Cardiac muscle cell (in vitro differentiated cells and primary cell): Measurements from ENCODE around the gene VOPP1. TPM values are rescaled to one million over a fixed set of nuclear protein-coding genes. Genes with fewer than 3 reads are reported as not detected.
A peak's percentile ranks its signal among the peaks of the same experiment; 100 is the strongest.

ENCODE experiments used
- DNase-seq, 2 donors: peaks; one replicate each; pipeline versions ENCODE4 v3.0.0 to v3.0.0-alpha.2; 2010 to 2017; ENCODE audit warnings: low read depth in 1 of 2, low spot score in 1 of 2
- H3K27ac ChIP-seq: fragments of 200-600 bp; sonication (generic); 2 replicates; pipeline ENCODE4 v1.5.1; 2016
- H3K27me3 ChIP-seq: fragments of 200-600 bp; sonication (generic); 2 replicates; pipeline ENCODE4 v1.6.0; 2016; ENCODE audit warnings: control low read depth
- H3K36me3 ChIP-seq: fragments of 200-600 bp; sonication (generic); 2 replicates; pipeline ENCODE4 v1.5.1; 2016; ENCODE audit warnings: control low read depth
- H3K4me1 ChIP-seq: fragments of 200-600 bp; sonication (generic); 2 replicates; pipeline ENCODE4 v1.8.1; 2017; ENCODE audit warnings: low read depth, mild to moderate bottlenecking, mixed run types
- H3K4me3 ChIP-seq: fragments of 200-600 bp; sonication (generic); 2 replicates; pipeline ENCODE4 v1.5.1; 2016; ENCODE audit warnings: mild to moderate bottlenecking
- H3K9me3 ChIP-seq: fragments of 200-600 bp; sonication (generic); 2 replicates; pipeline ENCODE4 v1.5.1; 2017; ENCODE audit warnings: low read depth, mild to moderate bottlenecking, control low read depth
- CTCF ChIP-seq: IDR thresholded peaks from 2 replicates; pipeline ENCODE4 v1.5.1; 2012; ENCODE audit warnings: low read depth, mild to moderate bottlenecking, low read length
- polyA plus RNA-seq: library from polyadenylated mRNA; unstranded; fragments of >200 nt; fragmentation: Nextera tagmentation; extraction: Ambion mirVana; gene quantifications from 2 replicates; pipeline ENCODE4 v1.2.1, GENCODE V29; 2016
- total RNA-seq: library from RNA; depleted of rRNA; stranded (reverse); fragments of >200 nt; gene quantifications from 2 replicates; pipeline ENCODE4 v1.2.3, GENCODE V29; 2016

VOPP1 gene
- total and polyA plus RNA-seq, 2 experiments from 2014 or later = 9.6 to 19.3 TPM

DNA sequence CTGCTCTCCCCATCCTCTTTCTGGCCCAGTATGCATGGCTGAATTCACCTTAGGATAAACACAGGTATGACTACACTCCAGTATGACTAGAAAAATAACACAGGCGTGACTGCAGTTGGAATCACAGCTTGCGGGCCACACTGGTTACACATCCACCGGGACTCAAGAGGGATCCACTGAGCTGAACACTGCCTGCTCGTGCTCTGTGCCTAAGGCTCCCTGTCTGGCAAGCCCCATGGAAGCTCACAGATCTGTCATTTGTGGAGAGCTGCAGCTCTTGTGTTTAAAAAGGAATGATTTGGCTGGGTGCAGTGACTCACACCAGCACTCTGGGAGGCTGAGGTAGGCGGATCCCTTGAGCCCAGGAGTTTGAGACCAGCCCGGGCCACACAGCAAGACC is 26.8 kb downstream of the VOPP1 start:
- no peak for TF ChIP-seq CTCF
- Histone ChIP-seq H3K27me3 (no peaks in the 10 kb centered on the region), H3K9me3 (no peaks in the 10 kb centered on the region), H3K4me3 (no peak overlapping the region), H3K36me3 (no peaks in the 10 kb centered on the region), H3K4me1 (no peaks in the 10 kb centered on the region), H3K27ac (no peak overlapping the region)
- DNase-seq = peak in 1 of 2 donors; percentile 39

GRCh38 chr7:55540226-55540858 is 32.0 kb downstream of the VOPP1 start:
- TF ChIP-seq CTCF = no peak
- Histone ChIP-seq H3K36me3 (no peaks in the 10 kb centered on the region), H3K4me3 (no peak overlapping the region), H3K27me3 (no peaks in the 10 kb centered on the region), H3K4me1 (no peaks in the 10 kb centered on the region), H3K27ac (no peak overlapping the region), H3K9me3 (no peaks in the 10 kb centered on the region)
- DNase-seq = no peak

- H3K9me3 ChIP-seq = no peaks in the 10 kb centered on the region
- no peak overlapping the region for H3K27ac ChIP-seq
- no peaks in the 10 kb centered on the region for H3K36me3 ChIP-seq
- DNase-seq = no peak
- TF ChIP-seq CTCF = no peak
- H3K4me1 ChIP-seq = no peaks in the 10 kb centered on the region
- no peak overlapping the region for H3K4me3 ChIP-seq
- H3K27me3 ChIP-seq = no peaks in the 10 kb centered on the region
These were observed 32.9 kb downstream of the VOPP1 start for GRCh38 chr7:55539380-55539779.

- H3K27ac ChIP-seq = no peak overlapping the region
- no peak overlapping the region for H3K4me3 ChIP-seq
- no peaks in the 10 kb centered on the region for H3K36me3 ChIP-seq
- peak in 1 of 2 donors; percentile 91 for DNase-seq
- H3K9me3 ChIP-seq = no peaks in the 10 kb centered on the region
- H3K4me1 ChIP-seq = no peaks in the 10 kb centered on the region
- no peak for TF ChIP-seq CTCF
- no peaks in the 10 kb centered on the region for H3K27me3 ChIP-seq
These were observed 33.8 kb downstream of the VOPP1 start for GRCh38 chr7:55538538-55538937.

DNA sequence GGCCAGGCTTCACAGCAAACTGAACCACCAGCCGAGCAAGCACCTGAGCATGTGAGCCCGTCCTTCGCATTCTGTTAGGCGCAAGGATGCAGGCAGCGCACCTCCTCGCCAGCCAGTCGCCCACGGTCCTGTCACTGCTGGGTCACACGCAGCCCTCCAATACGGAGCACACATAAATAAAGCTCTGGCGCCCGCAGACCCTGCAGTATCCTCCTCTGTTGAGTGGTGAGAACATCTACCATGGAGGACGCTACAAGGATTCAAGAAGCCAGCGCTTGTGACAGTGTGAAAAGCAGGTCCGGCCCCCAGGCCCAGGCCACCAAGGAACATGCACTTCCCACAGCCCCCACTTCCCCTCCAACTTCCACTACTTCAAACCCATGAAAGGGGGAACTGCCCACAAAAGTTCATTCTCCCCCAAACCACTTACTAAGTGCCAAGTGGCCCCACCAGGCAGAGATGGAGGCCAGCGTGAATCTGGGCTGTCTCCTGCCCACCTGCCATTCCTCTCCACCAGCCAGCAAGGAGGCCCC is 34.8 kb downstream of the VOPP1 start:
- no peak for DNase-seq
- no peak for TF ChIP-seq CTCF

More for the DNA sequence above, 34.8 kb downstream of the VOPP1 start:
- H3K36me3 ChIP-seq = no peaks in the 10 kb centered on the region
- H3K4me1 ChIP-seq = no peaks in the 10 kb centered on the region
- H3K27me3 ChIP-seq = no peaks in the 10 kb centered on the region
- no peak overlapping the region for H3K4me3 ChIP-seq
- H3K27ac ChIP-seq = no peak overlapping the region
- no peaks in the 10 kb centered on the region for H3K9me3 ChIP-seq
